Loucy (cell line): ENCODE measurements around the gene NTSR2.

Source experiments
- H2AFZ ChIP-seq: fragments of 200-600 bp; sonication (generic); 2 replicates; pipeline ENCODE4 v1.6.0; 2016; ENCODE audit warnings: antibody characterized with exemption, mild to moderate bottlenecking, low read length, moderate library complexity
- H3F3A ChIP-seq: fragments of 200-600 bp; 2 replicates; pipeline ENCODE4 v1.6.0; 2016; ENCODE audit warnings: antibody characterized with exemption, low read depth, mild to moderate bottlenecking
- H3K27me3 ChIP-seq: fragments of 200-600 bp; sonication (generic); 2 replicates; pipeline ENCODE4 v1.6.1; 2014; ENCODE audit warnings: low read length, mild to moderate bottlenecking; ENCODE audit not compliant: insufficient read depth, poor library complexity, severe bottlenecking
- H3K36me3 ChIP-seq: fragments of 200-600 bp; sonication (generic); 2 replicates; pipeline ENCODE4 v1.6.1; 2016; ENCODE audit warnings: low read length; ENCODE audit not compliant: insufficient read depth
- H3K4me1 ChIP-seq: fragments of 200-600 bp; sonication (generic); 2 replicates; pipeline ENCODE4 v1.5.1; 2014; ENCODE audit warnings: low read length, mild to moderate bottlenecking; ENCODE audit not compliant: insufficient read depth, poor library complexity, severe bottlenecking
- H3K4me2 ChIP-seq: fragments of 200-600 bp; sonication (generic); 2 replicates; pipeline ENCODE4 v1.6.0; 2014; ENCODE audit warnings: antibody characterized with exemption, low read length, low read depth, mild to moderate bottlenecking; ENCODE audit not compliant: poor library complexity, severe bottlenecking
- H3K4me3 ChIP-seq: fragments of 200-600 bp; sonication (generic); 2 replicates; pipeline ENCODE4 v1.5.1; 2014; ENCODE audit warnings: low read length, mild to moderate bottlenecking, mixed read lengths; ENCODE audit not compliant: poor library complexity, severe bottlenecking
- H3K79me2 ChIP-seq: fragments of 200-600 bp; sonication (generic); 2 replicates; pipeline ENCODE4 v1.6.1; 2014; ENCODE audit warnings: low read length; ENCODE audit not compliant: insufficient read depth
- H3K9ac ChIP-seq: fragments of 200-600 bp; sonication (generic); 2 replicates; pipeline ENCODE4 v1.6.0; 2014; ENCODE audit warnings: mild to moderate bottlenecking, low read depth, low read length, moderate library complexity; ENCODE audit not compliant: poor library complexity, severe bottlenecking
- H3K9me2 ChIP-seq: fragments of 200-600 bp; sonication (generic); replicated peaks from 2 replicates; pipeline ENCODE4 v1.6.1; 2016; ENCODE audit warnings: low read depth, low read length, mixed read lengths
- H3K9me3 ChIP-seq: fragments of 200-600 bp; sonication (generic); 2 replicates; pipeline ENCODE4 v1.6.1; 2014; ENCODE audit warnings: mild to moderate bottlenecking, antibody characterized with exemption, low read length, low read depth; ENCODE audit not compliant: insufficient read depth
- H4K20me1 ChIP-seq: fragments of 200-600 bp; sonication (generic); 2 replicates; pipeline ENCODE4 v1.6.0; 2014; ENCODE audit warnings: antibody characterized with exemption, low read length, mild to moderate bottlenecking; ENCODE audit not compliant: insufficient read depth, poor library complexity, severe bottlenecking
- CTCF ChIP-seq: fragments of 200-600 bp; sonication (generic); conservative IDR thresholded peaks from 2 replicates; pipeline ENCODE4 v1.5.1; 2014; ENCODE audit warnings: mild to moderate bottlenecking, antibody characterized with exemption, low read length
- EZH2phosphoT487 ChIP-seq: fragments of 200-600 bp; IDR thresholded peaks from 2 replicates; pipeline ENCODE4 v1.6.1; 2018; ENCODE audit warnings: antibody characterized with exemption, mild to moderate bottlenecking, moderate library complexity, borderline replicate concordance

NTSR2 gene

GRCh38 chr2:11635141-11635540 is 34.9 kb downstream of the NTSR2 start:
- H3K9me2 ChIP-seq, result no peaks in the 10 kb centered on the region
- H3K4me3 ChIP-seq, result no peak overlapping the region
- no peak overlapping the region for H3K9ac ChIP-seq
- no peaks in the 10 kb centered on the region for H3F3A ChIP-seq
- H4K20me1 ChIP-seq, result no peaks in the 10 kb centered on the region
- H2AFZ ChIP-seq, result no peak overlapping the region
- H3K27me3 ChIP-seq, result no peaks in the 10 kb centered on the region
- H3K9me3 ChIP-seq, result no peaks in the 10 kb centered on the region
- H3K36me3 ChIP-seq, result no peaks in the 10 kb centered on the region
- no peak overlapping the region for H3K4me2 ChIP-seq
- H3K4me1 ChIP-seq, result no peaks in the 10 kb centered on the region
- no peaks in the 10 kb centered on the region for H3K79me2 ChIP-seq
- TF ChIP-seq EZH2phosphoT487 (no peak), CTCF (no peak)

GRCh38 chr2:11634584-11634983 is 35.4 kb downstream of the NTSR2 start:
- no peaks in the 10 kb centered on the region for H3K27me3 ChIP-seq
- H3K9me2 ChIP-seq, result no peaks in the 10 kb centered on the region
- no peak overlapping the region for H2AFZ ChIP-seq
- H3K36me3 ChIP-seq, result no peaks in the 10 kb centered on the region
- H3K4me2 ChIP-seq, result no peak overlapping the region
- H3F3A ChIP-seq, result no peaks in the 10 kb centered on the region
- H3K9me3 ChIP-seq, result no peaks in the 10 kb centered on the region
- H4K20me1 ChIP-seq, result no peaks in the 10 kb centered on the region
- TF ChIP-seq CTCF, result no peak
- no peak for TF ChIP-seq EZH2phosphoT487
- H3K79me2 ChIP-seq, result no peaks in the 10 kb centered on the region
- H3K4me3 ChIP-seq, result no peak overlapping the region
- no peaks in the 10 kb centered on the region for H3K4me1 ChIP-seq
- no peak overlapping the region for H3K9ac ChIP-seq

GRCh38 chr2:11633923-11634478 is 36.0 kb downstream of the NTSR2 start:
- Histone ChIP-seq H3K9me3 (no peaks in the 10 kb centered on the region), H3K4me1 (no peaks in the 10 kb centered on the region), H4K20me1 (no peaks in the 10 kb centered on the region), H3K9me2 (no peaks in the 10 kb centered on the region), H3K27me3 (no peaks in the 10 kb centered on the region), H3K36me3 (no peaks in the 10 kb centered on the region), H3K4me3 (no peak overlapping the region), H3F3A (no peaks in the 10 kb centered on the region), H3K79me2 (no peaks in the 10 kb centered on the region), H3K9ac (no peak overlapping the region), H2AFZ (no peak overlapping the region), H3K4me2 (no peak overlapping the region)
- no peak for TF ChIP-seq EZH2phosphoT487
- TF ChIP-seq CTCF, result no peak
